Measurements from ENCODE around the gene CFAP45. TPM values are rescaled to one million over a fixed set of nuclear protein-coding genes. Genes with fewer than 3 reads are reported as not detected.

CFAP45 gene
- total RNA-seq, 1 donor from 2014 or later = 1.5 TPM

- no peak for ATAC-seq
These were observed 52.7 kb downstream of the CFAP45 start for GRCh38 chr1:159847231-159847630.

- peak; percentile 86 for ATAC-seq
These were observed 54.0 kb downstream of the CFAP45 start for GRCh38 chr1:159845751-159846629.

GRCh38 chr1:159843459-159843858 is 56.5 kb downstream of the CFAP45 start:
- no peak for ATAC-seq

GRCh38 chr1:159841749-159842148 is 58.2 kb downstream of the CFAP45 start:
- ATAC-seq = no peak

GRCh38 chr1:159839116-159839849 is 60.7 kb downstream of the CFAP45 start:
- no peak for ATAC-seq

- ATAC-seq = no peak
These were observed 61.2 kb downstream of the CFAP45 start for GRCh38 chr1:159838715-159839114.

GRCh38 chr1:159835862-159836525 is 64.0 kb downstream of the CFAP45 start:
- no peak for ATAC-seq

- ATAC-seq = no peak
These were observed 64.6 kb downstream of the CFAP45 start for GRCh38 chr1:159835356-159835755.

GRCh38 chr1:159832309-159832708 is 67.7 kb downstream of the CFAP45 start:
- no peak for ATAC-seq

- no peak for ATAC-seq
These were observed 68.4 kb downstream of the CFAP45 start for GRCh38 chr1:159831412-159832141.

GRCh38 chr1:159830722-159831121 is 69.2 kb downstream of the CFAP45 start:
- ATAC-seq = no peak

- no peak for ATAC-seq
These were observed 70.0 kb downstream of the CFAP45 start for GRCh38 chr1:159829822-159830465.

- ATAC-seq = peak; percentile 31
These were observed 70.7 kb downstream of the CFAP45 start for GRCh38 chr1:159829273-159829634.

GRCh38 chr1:159828581-159829272 is 71.2 kb downstream of the CFAP45 start:
- ATAC-seq = no peak

GRCh38 chr1:159828176-159828575 is 71.8 kb downstream of the CFAP45 start:
- no peak for ATAC-seq

- ATAC-seq = no peak
These were observed 72.4 kb downstream of the CFAP45 start for GRCh38 chr1:159827549-159827948.

GRCh38 chr1:159827102-159827490 is 72.9 kb downstream of the CFAP45 start:
- ATAC-seq = no peak

- no peak for ATAC-seq
These were observed 73.4 kb downstream of the CFAP45 start, which contains the start of gene SLAMF8 for GRCh38 chr1:159826441-159827101. SLAMF8 (plus strand) TSS chr1:159826873; CDS start chr1:159826899, 26 bp downstream.

- ATAC-seq = no peak
These were observed 74.4 kb downstream of the CFAP45 start for GRCh38 chr1:159825564-159825963.

- ATAC-seq = peak; percentile 59
These were observed 76.6 kb downstream of the CFAP45 start for GRCh38 chr1:159823406-159823805.
